GM21423 (cell line): Measurements from ENCODE around the gene FBXW9.
A peak's percentile ranks its signal among the peaks of the same experiment; 100 is the strongest.
"Not testable (repeated sequence)": the region's sequence is repeated elsewhere in the genome, so short reads cannot be mapped to it uniquely, and the experiment has no call there.

ENCODE experiments used
- ATAC-seq: cut with Tn5 transposase; IDR thresholded peaks from one replicate; pipeline ENCODE4 v1.9.1; 2021; ENCODE audit warnings: mild to moderate bottlenecking, moderate library complexity; ENCODE audit not compliant: unreplicated experiment

FBXW9 gene

DNA sequence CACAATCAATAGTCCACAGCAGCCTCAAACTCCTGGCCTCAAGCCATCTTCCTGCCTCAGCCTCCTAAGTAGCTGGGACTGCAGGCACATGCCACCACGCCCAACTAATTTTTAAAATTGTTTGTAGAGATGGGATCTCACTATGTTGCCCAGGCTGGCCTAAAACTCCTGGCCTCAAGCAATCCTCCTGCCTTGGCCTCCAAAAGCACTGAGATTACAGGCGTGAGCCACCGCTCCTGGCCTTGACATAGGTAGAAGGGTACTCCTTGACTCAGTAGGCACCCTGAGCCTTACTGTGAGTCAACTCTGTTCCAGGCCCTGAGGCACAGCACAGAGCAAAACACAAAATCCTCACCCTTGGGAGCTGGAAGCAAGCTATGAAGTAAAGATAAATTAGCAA, 19.5 kb upstream of the FBXW9 start:
- no peak for ATAC-seq

DNA sequence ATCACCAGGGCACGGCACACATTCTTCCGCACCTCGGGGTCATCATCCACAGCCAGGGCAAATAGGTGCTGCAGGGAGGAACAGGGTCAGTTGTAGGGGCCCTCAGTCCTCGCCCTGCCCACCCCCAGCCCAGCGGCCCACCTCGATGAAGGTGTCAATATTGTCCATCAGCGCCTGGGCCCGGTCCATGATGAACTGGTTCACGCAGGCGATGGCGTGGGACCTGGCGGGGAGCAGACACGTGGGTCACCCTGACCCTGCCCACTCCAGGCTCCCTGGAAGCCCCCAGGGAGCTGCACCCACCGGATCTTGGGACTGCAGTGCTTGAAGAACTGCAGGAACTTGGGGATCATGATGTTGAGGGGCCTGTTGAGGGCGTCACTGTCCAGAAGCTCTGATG, 18.7 kb upstream of the FBXW9 start:
- ATAC-seq = no peak

DNA sequence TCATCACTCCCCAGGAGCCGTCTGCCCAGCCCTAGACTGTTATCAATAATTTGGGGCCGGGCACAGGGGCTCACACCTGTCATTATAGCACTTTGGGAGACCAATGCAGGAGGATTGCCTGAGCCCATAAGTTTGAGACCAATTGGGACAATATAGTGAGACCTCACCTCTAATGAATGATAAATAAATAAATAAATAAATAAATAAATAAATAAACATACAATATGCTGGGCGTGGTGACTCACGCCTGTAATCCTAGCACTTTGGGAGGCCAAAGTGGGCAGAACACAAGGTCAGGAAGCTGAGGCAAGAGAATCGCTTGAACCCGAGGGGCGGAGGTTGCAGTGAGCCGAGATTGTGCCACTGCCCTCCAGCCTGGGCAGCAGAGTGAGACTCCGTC, 16.9 kb upstream of the FBXW9 start:
- ATAC-seq = not testable (repeated sequence)

DNA sequence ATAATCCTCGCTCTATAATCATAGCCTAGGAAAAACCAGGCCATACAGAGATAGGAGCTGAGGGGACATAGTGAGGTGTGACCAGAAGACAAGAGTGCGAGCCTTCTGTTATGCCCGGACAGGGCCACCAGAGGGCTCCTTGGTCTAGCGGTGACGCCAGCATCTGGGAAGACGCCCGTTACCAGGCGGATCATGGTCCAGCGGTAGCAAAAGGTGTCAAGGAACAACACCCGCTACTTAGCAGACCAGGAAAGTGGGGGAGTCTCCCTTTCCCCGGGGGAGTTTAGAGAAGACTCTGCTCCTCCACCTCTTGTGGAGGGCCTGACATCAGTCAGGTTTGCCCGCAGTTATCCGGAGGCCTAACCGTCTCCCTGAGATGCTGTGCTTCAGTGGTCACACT, 15.6 kb upstream of the FBXW9 start:
- not testable (repeated sequence) for ATAC-seq

DNA sequence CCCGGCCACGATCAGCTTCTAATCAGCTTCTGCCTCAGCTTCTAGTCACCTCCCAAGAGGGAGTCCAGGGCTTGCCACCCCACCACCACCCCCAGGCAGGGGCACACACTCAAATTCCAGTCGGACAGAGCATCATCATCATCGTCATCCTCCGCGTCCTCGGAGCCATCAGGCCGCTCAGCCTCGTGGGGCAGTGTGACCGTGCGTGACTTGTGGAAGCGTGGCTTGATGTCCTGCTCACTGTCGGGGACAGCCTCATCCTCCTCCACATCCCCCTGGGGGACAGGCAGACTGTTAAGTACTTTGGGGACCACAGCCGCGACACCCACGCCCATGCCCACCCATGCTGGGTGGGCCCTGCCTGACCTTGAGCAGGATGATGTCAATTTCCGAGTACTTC, 14.8 kb upstream of the FBXW9 start:
- no peak for ATAC-seq

DNA sequence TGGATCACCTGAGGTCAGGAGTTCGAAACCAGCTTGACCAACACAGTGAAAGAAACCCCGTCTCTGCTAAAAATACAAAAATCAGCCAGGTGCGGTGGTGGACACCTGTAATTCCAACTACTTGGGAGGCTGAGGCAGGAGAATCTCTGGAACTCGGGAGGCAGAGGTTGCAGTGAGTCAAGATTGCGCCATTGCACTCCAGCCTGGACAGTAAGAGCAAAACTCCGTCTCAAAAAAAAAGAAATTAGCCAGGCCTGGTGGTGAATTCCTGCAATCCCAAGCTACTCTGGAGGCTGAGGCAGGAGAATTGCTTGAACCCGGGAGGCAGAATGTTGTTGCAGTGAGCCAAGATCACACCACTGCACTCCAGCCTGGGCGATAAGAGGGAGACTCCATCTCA, 12.2 kb upstream of the FBXW9 start:
- ATAC-seq = no peak

DNA sequence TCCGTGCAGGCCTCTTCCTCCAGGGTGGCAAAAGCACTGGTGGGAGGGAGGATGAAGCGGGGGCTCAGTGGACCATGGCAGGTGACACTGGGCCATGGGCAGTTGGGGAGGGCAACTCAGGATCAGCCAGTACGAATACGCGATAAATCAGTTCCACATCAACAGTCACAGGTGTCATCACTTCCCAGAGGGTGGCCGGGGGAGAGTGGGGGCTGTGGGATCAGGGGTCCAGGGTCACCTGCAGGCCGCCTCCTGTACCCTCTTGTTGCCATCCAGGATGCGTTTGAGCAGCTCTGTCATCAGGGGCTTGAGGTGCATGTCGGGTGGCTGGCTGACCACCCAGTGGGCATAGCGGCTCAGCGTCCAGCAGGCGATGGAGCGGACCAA, 9.9 kb upstream of the FBXW9 start:
- no peak for ATAC-seq

DNA sequence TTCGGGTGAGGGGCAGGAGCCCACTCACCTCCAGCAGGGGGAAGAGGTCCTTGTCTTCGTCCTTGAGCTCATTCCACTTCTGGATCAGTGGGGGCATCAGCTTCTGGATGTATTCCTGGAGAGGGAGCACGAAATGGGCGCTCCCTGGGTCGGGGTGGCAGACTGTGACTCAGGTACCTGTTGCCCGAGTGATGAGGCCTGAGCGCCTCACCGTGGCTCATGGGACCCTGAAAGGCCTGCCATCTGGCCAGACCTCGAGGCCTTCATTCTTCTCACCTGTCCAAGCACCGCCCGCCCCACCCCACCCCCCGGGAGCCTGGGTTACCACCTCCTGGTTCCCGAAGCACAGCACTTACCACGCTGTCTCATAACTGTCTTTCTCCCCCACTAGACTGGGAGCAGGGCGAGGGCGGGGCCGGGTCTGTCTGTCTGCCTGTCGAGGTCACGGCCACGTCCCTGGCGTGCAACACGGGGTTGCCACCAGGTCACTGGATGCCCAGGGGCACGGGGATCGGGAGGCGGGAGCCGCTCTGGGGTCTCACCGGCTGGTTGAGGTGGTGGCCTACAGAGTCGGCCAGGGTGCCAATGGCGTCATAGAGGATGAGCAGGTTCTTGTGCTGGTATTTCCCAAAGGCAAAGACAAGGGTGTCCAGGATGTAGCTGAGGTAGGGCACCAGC, 9.4 kb upstream of the FBXW9 start:
- no peak for ATAC-seq

DNA sequence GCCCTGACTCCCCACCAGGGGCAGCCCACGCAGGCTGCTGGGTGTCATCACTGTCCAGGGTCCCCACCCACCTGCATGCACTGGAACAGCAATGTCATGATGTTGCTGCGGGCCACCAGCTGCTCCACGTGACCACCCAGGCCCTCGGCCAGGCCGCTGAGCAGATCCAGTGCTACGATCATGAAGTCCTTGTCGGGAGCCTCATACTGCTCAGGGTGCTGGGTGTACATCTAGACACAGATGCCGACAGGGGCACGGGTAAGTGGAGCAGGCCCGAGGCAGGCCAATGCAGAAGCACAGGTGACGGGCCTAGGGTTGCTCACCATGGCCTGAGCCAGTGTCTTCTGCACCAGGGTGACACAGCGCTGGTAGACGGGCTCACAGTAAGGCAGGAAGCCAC, 8.7 kb upstream of the FBXW9 start:
- no peak for ATAC-seq

DNA sequence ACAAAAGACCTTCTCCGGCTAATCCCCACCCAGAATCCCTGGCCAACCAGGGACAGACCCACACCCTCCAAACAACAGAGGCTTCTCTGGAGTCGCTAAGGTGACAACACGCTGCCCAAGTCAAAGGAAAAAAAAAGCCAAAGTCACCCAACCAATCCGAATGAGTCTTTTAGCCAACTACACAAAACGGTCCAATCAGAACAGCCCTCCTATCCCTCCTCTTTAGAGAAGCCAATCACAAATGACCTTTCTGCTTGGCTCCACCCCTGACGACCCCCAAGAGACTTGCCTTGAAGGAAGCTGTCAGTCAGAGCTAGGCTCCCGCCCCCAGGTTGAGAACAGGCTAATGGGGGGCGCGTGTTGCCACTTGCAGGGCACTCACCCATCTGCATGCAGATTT, 6.6 kb upstream of the FBXW9 start:
- no peak for ATAC-seq

DNA sequence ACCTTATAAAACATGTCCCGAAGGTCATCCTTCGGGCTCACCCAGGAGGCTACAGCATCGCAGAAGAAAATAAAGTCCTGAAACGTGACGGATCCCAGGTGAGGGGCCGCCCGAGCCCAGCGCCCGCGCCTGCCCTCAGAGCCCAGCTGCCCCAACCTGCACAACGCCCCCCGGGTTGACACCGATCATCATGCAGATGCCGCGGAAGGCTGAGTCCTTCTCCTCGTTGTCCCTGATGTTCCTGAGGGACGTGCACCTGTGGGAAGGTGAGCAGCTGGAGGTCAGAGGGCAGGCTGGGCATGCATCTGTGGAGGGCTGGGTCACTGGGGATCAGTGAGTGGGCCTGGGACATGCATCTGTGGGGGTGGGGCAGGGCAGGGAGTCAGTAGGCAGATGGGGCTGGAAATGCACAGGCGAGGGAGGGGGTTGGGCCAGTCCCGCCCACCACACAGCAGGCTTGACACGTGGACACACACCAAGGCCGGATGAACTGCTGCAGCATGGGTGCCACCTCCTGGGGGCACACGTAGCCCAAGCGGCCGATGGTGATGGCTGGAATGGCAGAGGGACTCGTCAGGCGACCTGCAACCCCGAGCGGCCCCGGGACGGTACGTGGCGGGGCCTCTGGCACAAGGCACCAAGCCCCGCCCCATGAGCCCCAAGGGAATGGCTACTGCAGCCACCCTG, 5.3 kb upstream of the FBXW9 start:
- no peak for ATAC-seq

DNA sequence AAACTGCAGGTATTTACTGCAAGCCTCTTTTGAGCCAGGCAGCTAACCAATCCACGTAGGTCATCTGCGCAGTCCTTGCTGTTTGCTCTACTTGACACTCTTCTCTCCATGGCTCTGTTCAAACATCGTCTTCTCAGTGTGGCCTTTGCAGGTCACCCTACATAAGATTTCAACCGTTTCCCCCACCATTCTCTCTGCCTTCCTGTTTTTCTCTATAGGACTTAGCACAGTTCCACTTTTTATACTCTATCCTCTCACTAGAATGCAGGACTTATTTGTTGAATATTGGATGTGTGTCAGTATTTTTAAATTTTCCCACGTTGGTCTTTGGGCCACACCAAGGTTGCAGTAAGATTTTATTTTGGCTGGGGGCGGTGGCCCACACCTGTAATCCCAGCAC, 1.7 kb upstream of the FBXW9 start:
- ATAC-seq = no peak

DNA sequence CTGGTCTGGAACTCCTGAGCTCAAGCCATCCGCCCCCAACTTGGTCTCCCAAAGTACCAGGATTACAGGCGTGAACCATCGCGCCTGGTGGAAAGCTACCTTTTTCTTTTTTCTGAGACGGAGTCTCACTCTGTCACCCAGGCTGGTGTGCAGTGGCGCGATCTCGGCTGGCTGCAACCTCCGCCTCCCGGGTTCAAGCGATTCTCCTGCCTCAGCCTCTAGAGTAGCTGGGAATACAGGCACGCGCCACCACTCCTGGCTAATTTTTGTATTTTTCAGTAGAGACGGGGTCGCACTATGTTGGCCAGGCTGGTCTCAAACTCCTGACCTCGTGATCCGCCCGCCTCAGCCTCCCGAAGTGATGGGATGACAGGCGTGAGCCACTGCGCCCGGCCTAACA, 994 bp upstream of the FBXW9 start:
- ATAC-seq = not testable (repeated sequence)

DNA sequence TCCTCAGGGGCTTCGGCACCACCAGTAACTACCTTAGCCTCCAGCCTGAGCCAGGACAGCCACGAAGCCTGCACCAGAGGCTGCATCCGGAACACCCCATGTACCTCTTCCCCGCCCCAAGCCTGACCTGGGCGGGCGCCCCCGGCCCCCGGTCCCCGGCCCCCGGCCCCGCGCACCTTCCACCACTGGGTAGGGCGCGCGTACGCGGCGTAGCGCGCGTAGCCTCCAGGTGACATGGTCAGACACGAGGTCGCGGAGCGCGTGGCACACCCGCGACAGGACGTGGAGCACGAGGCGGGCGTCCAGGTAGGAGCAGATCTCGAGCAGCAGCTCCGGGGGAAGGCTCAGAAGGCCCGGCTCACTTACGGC, 450 bp downstream of the FBXW9 start:
- ATAC-seq = peak; percentile 15

DNA sequence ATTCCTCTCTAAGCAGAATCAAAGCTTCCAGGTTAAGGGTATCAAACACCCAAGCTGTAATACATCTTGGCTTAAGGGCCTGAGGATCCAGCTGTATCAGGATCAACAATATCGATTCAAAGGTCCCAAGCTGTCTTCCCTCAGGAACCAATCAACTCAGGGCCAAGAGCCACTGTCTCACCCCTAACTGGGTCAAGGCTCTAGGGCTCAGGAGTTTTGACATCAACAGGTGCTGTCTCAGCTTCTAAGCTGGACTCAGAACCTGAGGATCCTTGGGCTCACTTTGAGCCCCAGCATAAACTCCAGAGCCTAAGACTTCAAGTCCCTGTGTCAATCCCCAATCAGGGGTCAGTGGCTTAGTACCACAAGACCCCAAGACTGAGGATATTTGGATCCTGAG, 917 bp downstream of the FBXW9 start:
- ATAC-seq = no peak

DNA sequence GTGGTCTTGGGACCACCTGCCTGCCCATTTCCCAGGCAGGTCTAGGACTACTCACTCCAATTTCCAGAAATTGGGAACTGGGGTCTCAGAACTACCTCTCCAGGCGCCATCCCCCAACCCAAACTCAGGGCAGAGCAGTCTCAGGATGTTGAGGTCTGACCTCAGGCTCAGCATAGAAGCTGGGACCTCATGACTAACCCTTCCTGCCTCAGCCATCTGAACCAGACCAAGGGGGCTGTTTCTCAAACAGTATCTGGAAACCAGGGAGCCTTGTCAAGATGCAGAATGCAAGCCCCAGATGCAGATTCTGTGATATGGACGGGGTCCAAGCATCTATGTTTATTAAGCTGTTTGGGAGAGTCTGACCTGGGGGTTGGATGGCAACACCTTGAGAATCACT, 1.3 kb downstream of the FBXW9 start:
- ATAC-seq = no peak

DNA sequence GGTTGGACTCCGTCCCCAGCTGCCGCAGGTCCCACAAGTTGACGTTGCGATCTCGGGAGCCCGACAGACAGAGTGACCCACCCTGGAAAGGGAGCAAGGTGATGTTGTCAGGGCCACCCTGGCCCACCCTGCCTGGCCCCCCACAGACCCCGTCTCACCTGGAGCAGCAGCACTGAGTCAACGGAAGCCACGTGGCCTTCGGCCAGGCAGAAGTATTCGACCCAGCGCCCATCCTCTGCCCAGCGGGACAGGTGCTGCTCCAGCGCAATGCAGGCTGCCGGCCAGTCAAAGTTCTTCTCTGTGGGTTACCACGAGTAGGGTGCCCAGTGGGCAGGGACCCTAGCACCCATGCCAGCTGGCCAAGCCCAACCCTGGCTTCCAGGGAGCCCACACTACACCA, 1.8 kb downstream of the FBXW9 start:
- ATAC-seq = no peak

DNA sequence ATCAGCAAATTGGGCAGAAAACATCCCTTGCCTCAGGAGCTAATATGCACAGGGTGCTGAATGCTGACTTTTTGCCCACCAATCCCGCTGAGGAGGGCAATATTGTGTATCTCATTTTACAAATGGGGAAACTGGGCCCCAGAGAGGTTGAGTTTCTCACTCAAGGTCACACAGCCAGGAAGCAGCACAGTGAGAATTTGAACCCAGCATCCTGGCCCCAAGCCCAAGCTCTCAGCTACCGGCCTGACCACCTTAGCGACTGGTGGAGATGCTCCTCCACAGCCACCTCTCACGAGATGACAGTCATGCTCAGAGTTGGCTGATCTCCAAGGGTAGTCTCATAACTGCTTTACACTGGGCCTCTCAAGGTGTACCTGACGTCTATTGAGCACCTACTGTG, 3.5 kb downstream of the FBXW9 start:
- ATAC-seq = no peak

DNA sequence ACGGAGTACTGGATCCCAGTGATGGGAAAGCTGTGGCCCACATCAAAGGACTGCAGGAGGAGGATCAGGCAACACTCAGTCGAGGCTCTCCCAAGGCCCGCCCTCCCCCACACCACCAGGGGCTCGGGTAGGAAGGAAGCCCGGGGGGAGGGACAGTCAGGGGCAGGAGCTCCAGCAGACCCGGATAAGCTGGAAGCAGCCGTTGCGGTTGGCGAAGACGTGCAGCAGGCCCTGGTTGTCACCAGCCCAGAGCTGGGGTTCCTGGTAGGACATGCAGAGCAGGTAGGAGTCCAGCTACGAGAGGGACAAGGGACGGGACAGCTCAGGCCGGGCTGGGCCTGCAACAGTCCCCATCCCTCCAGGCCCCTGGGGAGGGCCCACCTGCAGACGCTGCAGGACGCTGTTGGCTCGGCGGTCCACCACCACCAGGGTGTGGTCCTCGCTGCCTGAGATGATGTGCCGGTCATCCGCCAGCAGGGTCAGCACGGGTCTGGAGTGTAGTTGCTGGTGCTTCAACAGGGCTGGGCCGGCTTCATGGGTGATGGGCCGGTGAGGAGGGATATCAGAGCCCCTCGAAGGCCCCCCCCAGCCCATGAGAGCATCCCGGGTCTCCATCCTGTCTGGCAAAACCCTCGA, 6.7 kb downstream of the FBXW9 start:
- ATAC-seq = no peak

DNA sequence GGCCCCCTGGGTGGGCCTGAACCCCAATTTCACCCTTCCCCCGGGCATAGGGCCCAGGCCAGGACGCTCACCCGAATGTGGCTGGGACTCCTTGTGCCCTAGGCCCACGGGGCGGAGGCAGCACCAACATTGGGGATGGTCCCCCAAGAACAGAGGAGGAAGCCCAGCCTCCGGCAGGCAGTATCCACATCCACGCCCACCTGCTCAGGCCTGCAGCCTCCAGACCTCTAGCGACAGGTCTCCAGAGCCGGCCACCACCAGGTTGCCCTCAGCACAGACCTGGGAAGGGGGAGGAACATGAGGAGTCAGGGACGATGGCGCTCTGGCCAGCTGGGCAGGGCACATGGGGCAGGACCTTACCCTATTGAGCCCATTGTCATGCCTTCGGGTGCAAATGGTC, 7.4 kb downstream of the FBXW9 start:
- ATAC-seq = no peak

DNA sequence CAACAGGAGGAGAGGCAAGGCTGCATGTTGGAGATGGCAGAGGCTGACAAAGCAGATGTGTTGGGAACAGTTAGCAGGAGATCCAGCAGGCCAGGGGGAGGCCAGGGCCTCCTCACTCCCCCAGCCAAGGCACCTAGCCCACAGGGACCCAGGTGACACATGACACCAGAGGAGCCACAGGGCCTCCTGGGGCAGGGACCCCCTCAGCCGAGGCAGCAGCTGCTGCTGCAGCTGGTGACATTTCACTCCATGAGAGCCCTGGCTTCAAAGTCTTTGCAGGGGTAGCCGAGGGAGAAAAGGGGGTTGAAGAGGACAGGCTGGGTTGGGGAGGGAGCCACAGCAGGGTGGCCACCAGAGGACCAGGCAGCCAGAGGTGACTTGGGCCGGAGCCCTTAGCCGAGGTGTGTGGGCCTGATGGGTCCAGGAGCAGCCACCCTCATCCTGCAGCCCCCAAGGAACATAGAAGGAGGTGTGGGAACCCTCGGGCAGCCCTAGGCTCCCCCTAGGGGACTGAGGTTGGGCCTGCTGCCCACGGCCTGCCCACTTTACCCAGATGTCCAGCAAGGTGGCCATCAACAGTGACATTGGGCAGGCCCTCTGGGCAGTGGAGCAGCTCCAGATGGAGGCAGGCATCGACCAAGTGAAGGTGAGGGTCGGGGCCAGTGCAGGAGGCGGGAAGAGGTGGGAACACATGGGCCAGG, 8.8 kb downstream of the FBXW9 start, which contains the start of gene GNG14:
Gene GNG14 (plus strand): TSS at position 503 of the 701 bp plus-strand sequence. CDS start 51 bp downstream, at position 554.
- no peak for ATAC-seq

DNA sequence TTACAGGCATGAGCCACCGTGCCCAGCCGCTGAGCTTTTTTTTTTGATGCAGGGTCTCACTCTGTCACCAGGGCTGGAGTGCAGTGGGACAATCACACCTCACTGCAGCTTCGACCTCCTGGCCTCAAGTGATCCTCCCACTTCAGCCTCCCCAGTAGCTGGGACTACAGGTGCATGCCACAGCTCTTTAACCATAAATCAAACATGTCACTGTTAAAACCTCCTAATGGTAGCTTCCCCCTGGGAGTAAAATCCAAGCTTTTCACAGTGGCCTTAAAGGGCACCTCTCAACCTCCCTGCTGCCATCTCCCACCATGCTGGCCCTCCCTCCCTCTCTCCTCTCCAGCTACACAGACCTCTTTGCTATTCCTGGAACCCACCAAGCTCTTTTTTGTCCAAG, 10.6 kb downstream of the FBXW9 start:
- ATAC-seq = no peak
